Stomach smooth muscle (tissue), 2 donors: ENCODE data around the gene LGI2.
A peak's percentile ranks its signal among the peaks of the same experiment; 100 is the strongest.
"Not testable (repeated sequence)": the region's sequence is repeated elsewhere in the genome, so short reads cannot be mapped to it uniquely, and the experiment has no call there.

Source experiments
- H3K27ac ChIP-seq: one replicate; pipeline ENCODE4 v1.7.0; 2013; ENCODE audit warnings: mild to moderate bottlenecking, low read length, inconsistent platforms
- H3K27me3 ChIP-seq, 2 donors: one replicate each; pipeline ENCODE4 v1.7.0; 2013; ENCODE audit warnings: low read length in 2 of 2; ENCODE audit not compliant: insufficient read depth in 2 of 2, control insufficient read depth in 1 of 2
- H3K36me3 ChIP-seq, 2 donors: one replicate each; pipeline ENCODE4 v1.7.0; 2013; ENCODE audit warnings: low read length in 2 of 2; ENCODE audit not compliant: control insufficient read depth in 2 of 2, insufficient read depth in 2 of 2
- H3K4me1 ChIP-seq: one replicate; pipeline ENCODE4 v1.7.0; 2013; ENCODE audit warnings: low read length; ENCODE audit not compliant: control insufficient read depth, insufficient read depth
- H3K4me3 ChIP-seq, 2 donors: one replicate each; pipeline ENCODE4 v1.7.0; 2013; ENCODE audit warnings: low read length in 2 of 2
- H3K9ac ChIP-seq, 2 donors: one replicate each; pipeline ENCODE4 v1.7.0; 2013; ENCODE audit warnings: low read length in 2 of 2, mild to moderate bottlenecking in 1 of 2
- H3K9me3 ChIP-seq, 2 donors: one replicate each; pipeline ENCODE4 v1.7.0; 2013; ENCODE audit warnings: low read length in 2 of 2; ENCODE audit not compliant: control insufficient read depth in 2 of 2
- donor health status: healthy.
- donor health status: Pancreatic carcinoma.

The LGI2 gene

DNA sequence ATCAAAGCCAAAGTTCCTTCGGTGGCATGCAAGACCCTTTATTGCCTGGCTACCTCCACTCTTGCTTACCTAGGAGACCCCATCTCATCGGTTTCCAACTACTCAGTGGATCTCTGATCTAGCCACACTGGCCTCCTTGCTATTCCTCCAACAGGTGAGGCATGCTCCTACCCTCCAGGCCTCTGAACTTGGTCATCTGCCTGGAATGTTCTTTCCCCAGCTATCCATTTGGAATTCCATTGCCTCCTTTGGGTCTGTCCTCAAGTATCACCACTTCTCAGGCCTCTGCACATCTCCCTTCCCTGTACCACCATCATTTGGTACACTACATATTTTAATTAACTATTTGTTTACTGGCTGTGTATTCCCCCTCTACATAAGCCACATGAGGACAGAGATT lies 11.2 kb downstream of the LGI2 start:
- Histone ChIP-seq H3K27me3 (no peaks in the 10 kb centered on the region), H3K27ac (no peak overlapping the region), H3K4me3 (no peak overlapping the region)

GRCh38 chr4:25015012-25015411 lies 15.7 kb downstream of the LGI2 start:
- H3K4me1 ChIP-seq, result no peaks in the 10 kb centered on the region
- peak overlapping the region in 1 of 2 donors; percentile 26 for H3K4me3 ChIP-seq
- H3K27ac ChIP-seq, result no peak overlapping the region
- peaks cover 4 to 14% of the 10 kb centered on the region in 2 donors for H3K36me3 ChIP-seq
- no peak overlapping the region for H3K9ac ChIP-seq
- no peaks in the 10 kb centered on the region for H3K27me3 ChIP-seq
- no peaks in the 10 kb centered on the region for H3K9me3 ChIP-seq

More for the DNA sequence above, 11.2 kb downstream of the LGI2 start:
- H3K9ac ChIP-seq, result no peak overlapping the region
- H3K36me3 ChIP-seq, result peaks cover 9 to 21% of the 10 kb centered on the region in 2 donors
- no peaks in the 10 kb centered on the region for H3K4me1 ChIP-seq
- no peaks in the 10 kb centered on the region for H3K9me3 ChIP-seq

DNA sequence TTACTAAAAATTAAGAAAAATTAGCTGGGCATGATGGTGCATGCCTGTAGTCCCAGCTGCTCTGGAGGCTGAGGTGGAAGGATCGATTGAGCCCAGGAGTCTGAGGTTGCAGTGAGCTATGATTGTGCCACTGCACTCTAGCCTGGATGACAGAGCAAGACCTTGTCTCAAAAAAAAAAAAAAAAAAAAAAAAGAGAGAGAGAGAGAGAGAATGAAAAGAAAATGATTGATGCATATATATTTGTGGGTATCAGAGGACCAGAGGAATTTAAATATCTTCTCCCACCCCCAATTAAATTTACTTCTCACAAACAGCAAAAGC lies 16.1 kb downstream of the LGI2 start:
- H3K27ac ChIP-seq, H3K4me3 ChIP-seq, H3K9ac ChIP-seq, H3K27me3 ChIP-seq, H3K9me3 ChIP-seq, H3K4me1 ChIP-seq: not testable (repeated sequence)
- H3K36me3 ChIP-seq, result peaks cover 4 to 14% of the 10 kb centered on the region in 2 donors

DNA sequence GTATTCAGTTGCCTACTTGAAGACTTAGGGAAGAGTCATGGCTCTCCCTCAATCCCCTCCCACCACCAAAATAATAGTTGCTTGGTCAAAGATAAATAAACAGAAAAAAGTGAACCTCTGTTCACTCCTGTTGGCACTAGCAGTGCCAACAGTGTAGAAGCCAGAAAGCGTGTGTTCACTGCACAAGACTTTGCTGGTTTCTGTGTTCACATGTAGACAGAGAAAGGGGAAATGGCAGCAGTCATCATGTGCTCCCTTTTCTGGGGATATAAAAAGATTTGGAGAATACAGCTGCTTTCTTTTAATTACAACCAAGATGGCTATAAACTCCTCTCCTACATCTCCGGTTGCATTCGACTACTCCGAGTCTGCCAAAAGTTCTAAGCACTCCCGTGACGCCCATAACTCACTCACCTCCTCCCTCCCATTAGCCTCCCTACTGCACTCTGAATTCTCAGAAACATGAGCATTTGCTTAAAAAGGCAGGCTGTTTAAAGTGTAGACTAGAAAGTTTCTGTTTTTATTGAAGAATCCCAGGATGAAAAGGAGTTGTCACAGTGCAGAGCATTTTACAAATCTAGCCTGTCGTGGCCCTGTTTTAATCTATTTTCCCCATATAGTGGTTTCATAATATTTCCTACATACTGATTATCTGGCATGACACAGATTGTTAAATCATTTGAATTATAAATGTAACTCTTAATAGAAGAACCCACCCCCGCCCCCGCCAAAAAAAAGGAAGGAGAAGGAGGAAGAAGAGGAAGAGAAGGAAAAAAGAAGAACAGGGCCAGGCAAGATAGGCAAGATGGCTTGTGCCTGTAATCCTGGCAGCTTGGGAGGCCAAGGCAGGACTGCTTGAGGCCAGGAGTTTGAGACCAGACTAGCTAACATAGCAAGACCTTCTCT lies 16.7 kb downstream of the LGI2 start:
- H3K4me3 ChIP-seq, result no peak overlapping the region
- H3K27ac ChIP-seq, result no peak overlapping the region
- H3K4me1 ChIP-seq, result no peaks in the 10 kb centered on the region
- peaks cover 4 to 14% of the 10 kb centered on the region in 2 donors for H3K36me3 ChIP-seq
- peak overlapping the region in 1 of 2 donors; percentile 14 for H3K9ac ChIP-seq
- no peaks in the 10 kb centered on the region for H3K9me3 ChIP-seq
- no peaks in the 10 kb centered on the region for H3K27me3 ChIP-seq

DNA sequence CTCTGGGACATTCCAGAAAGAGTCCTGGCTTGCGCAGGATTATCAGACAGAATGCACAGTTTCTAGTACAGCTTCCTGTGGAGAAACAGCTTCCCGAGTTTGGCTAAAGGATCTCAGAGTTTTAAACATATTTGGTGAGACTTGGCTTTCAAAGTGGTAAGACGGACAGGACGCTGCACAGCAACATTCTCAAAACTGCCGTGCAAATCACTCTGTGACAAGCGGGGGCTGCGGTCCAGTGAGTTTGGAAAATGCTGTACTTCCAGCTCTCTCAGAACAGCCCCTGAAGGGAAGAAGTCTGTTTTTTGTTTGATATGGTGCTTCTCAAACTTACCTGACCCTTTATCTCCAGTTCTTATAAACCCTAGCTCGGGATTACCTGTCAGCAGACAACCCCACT lies 18.1 kb downstream of the LGI2 start:
- peaks cover 4 to 15% of the 10 kb centered on the region in 2 donors for H3K36me3 ChIP-seq
- H3K9me3 ChIP-seq, result no peaks in the 10 kb centered on the region
- no peak overlapping the region for H3K4me3 ChIP-seq
- no peak overlapping the region for H3K9ac ChIP-seq
- no peaks in the 10 kb centered on the region for H3K4me1 ChIP-seq
- no peak overlapping the region for H3K27ac ChIP-seq
- H3K27me3 ChIP-seq, result no peaks in the 10 kb centered on the region

DNA sequence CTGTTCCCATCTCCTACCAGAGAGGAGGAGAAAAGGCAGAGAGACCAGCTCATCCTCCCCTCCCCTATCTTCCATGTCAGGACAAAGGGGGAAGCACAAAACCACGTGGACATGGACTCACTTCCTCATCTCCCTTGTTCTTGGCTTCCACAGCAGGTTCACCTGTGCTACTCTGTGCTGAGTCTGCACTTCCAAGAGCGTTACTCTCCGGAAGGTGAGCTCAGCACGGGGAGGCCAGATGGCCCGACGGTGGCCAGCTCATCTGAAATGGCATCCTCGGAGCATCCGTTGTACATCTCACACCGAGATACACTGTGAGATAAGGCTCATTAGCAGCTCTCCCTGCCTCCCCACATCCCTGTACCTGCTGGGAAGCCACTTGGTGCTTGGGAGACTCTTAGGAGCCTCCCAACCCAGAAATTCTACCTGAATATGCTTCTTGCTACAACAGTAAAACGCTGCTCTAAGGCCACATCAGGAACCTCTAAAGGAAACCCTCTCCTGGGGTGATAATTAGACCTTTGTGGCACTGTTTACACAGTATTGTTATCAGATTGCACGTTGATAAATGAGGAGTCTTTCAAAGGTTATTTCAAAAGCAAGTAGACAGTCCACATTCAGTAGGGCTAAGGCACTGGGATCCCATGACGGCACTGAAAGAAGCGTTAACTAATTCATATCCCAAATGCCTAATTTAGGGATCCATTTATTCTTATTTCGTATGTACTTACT lies 19.4 kb downstream of the LGI2 start:
- peaks cover 4 to 14% of the 10 kb centered on the region in 2 donors for H3K36me3 ChIP-seq
- H3K9ac ChIP-seq, result no peak overlapping the region
- H3K4me3 ChIP-seq, result no peak overlapping the region
- no peak overlapping the region for H3K27ac ChIP-seq
- no peaks in the 10 kb centered on the region for H3K27me3 ChIP-seq
- H3K9me3 ChIP-seq, result no peaks in the 10 kb centered on the region
- H3K4me1 ChIP-seq, result no peaks in the 10 kb centered on the region

GRCh38 chr4:25007598-25007997 lies 23.1 kb downstream of the LGI2 start:
- H3K27me3 ChIP-seq, result no peaks in the 10 kb centered on the region
- H3K9me3 ChIP-seq, result no peaks in the 10 kb centered on the region
- H3K9ac ChIP-seq, result no peak overlapping the region
- no peaks in the 10 kb centered on the region for H3K4me1 ChIP-seq
- H3K27ac ChIP-seq, result no peak overlapping the region
- no peak overlapping the region for H3K4me3 ChIP-seq
- peaks cover 4 to 22% of the 10 kb centered on the region in 2 donors for H3K36me3 ChIP-seq

- Histone ChIP-seq H3K4me3 (no peak overlapping the region), H3K36me3 (peaks cover 0 to 12% of the 10 kb centered on the region in 2 donors)
Measured at GRCh38 chr4:25002681-25003080, 28.1 kb downstream of the LGI2 start.

DNA sequence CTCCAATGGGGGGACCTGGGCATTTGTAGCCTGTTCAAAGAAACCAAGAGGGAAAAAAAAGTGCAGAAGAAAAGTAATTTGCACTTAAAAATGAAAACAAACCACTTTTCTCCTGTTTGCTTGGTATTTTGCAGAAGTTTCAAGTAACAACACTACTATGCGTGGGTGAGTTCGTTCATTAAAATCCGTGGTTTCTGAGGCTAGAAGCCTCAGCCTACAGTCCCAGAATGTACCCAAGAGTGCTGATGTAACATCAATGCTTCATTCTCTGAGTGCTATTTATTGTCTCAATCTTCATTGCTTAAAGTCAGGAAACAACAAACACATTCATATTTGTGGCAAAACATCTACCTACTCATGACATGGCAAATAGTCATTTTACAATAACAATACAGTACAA lies 29.2 kb downstream of the LGI2 start:
- Histone ChIP-seq H3K4me1 (peaks cover 21% of the 10 kb centered on the region), H3K27me3 (no peaks in the 10 kb centered on the region), H3K9me3 (no peaks in the 10 kb centered on the region), H3K36me3 (peaks cover 0 to 8% of the 10 kb centered on the region in 2 donors), H3K9ac (no peak overlapping the region), H3K27ac (no peak overlapping the region), H3K4me3 (no peak overlapping the region)

More at GRCh38 chr4:25002681-25003080, 28.1 kb downstream of the LGI2 start:
- Histone ChIP-seq H3K9ac (no peak overlapping the region), H3K27ac (peak overlapping the region; percentile 41), H3K4me1 (peaks cover 21% of the 10 kb centered on the region), H3K27me3 (no peaks in the 10 kb centered on the region), H3K9me3 (no peaks in the 10 kb centered on the region)

- H3K36me3 ChIP-seq, result peaks cover 0 to 8% of the 10 kb centered on the region in 2 donors
- H3K9me3 ChIP-seq, result no peaks in the 10 kb centered on the region
- H3K4me3 ChIP-seq, result peak overlapping the region in 1 of 2 donors; percentile 15
- H3K9ac ChIP-seq, result peak overlapping the region in 1 of 2 donors; percentile 25
- peak overlapping the region; percentile 49 for H3K27ac ChIP-seq
- peaks cover 21% of the 10 kb centered on the region for H3K4me1 ChIP-seq
- H3K27me3 ChIP-seq, result no peaks in the 10 kb centered on the region
Measured at GRCh38 chr4:25000639-25001038, 30.1 kb downstream of the LGI2 start.
